Nephron progenitor cell (in vitro differentiated cells): ENCODE measurements around the gene ZNF839.

Source experiments
- DNase-seq: peaks from one replicate; pipeline ENCODE4 v3.0.0; 2021
- H3K27ac Mint-ChIP-seq: 2 replicates; pipeline ENCODE4 v1.8.0; 2021; ENCODE audit warnings: mild to moderate bottlenecking, moderate library complexity, mixed read lengths
- H3K27me3 Mint-ChIP-seq: 2 replicates; pipeline ENCODE4 v1.8.0; 2021; ENCODE audit warnings: mild to moderate bottlenecking, low read depth, mixed read lengths; ENCODE audit not compliant: poor library complexity
- H3K36me3 Mint-ChIP-seq: 2 replicates; pipeline ENCODE4 v1.8.0; 2021; ENCODE audit warnings: low read depth, mixed read lengths
- H3K4me1 Mint-ChIP-seq: 2 replicates; pipeline ENCODE4 v1.8.0; 2021; ENCODE audit warnings: mixed read lengths
- H3K4me3 Mint-ChIP-seq: 2 replicates; pipeline ENCODE4 v1.8.0; 2021; ENCODE audit warnings: mild to moderate bottlenecking, moderate library complexity, mixed read lengths
- H3K9me3 Mint-ChIP-seq: 2 replicates; pipeline ENCODE4 v1.8.0; 2021; ENCODE audit warnings: mild to moderate bottlenecking, moderate library complexity, mixed read lengths
- TF ChIP-seq, protein P1 (sequence below): fragments of 200-600 bp; sonication (generic); IDR thresholded peaks from 2 replicates; pipeline ENCODE4 v1.5.0; 2021; ENCODE audit warnings: antibody characterized with exemption

The ZNF839 gene

DNA sequence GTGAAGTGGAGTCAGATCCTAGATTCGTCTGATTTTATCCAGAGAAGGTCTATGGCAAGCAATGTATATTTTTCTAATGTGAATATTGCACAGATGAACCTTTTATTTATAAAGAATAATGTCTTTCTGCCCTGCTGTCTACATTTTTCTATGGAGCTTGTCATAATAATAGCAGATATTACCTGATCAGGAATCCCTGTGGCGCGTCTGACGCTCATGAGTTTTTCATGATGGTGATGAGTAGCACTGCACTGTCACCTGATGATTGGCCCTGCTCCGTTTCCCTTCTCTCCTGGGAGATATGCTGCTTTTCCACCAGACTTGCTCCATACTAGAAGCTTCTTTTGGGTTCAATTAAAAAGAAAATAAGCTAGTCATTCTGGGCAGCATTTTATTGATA, 22.7 kb downstream of the ZNF839 start:
- no peak for DNase-seq
- peaks cover 49% of the 10 kb centered on the region for H3K36me3 Mint-ChIP-seq
- H3K4me3 Mint-ChIP-seq, result no peak overlapping the region
- H3K27ac Mint-ChIP-seq, result no peak overlapping the region
- TF ChIP-seq, protein P1, sequence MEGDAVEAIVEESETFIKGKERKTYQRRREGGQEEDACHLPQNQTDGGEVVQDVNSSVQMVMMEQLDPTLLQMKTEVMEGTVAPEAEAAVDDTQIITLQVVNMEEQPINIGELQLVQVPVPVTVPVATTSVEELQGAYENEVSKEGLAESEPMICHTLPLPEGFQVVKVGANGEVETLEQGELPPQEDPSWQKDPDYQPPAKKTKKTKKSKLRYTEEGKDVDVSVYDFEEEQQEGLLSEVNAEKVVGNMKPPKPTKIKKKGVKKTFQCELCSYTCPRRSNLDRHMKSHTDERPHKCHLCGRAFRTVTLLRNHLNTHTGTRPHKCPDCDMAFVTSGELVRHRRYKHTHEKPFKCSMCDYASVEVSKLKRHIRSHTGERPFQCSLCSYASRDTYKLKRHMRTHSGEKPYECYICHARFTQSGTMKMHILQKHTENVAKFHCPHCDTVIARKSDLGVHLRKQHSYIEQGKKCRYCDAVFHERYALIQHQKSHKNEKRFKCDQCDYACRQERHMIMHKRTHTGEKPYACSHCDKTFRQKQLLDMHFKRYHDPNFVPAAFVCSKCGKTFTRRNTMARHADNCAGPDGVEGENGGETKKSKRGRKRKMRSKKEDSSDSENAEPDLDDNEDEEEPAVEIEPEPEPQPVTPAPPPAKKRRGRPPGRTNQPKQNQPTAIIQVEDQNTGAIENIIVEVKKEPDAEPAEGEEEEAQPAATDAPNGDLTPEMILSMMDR, result no peak
- no peaks in the 10 kb centered on the region for H3K9me3 Mint-ChIP-seq
- no peaks in the 10 kb centered on the region for H3K27me3 Mint-ChIP-seq
- H3K4me1 Mint-ChIP-seq, result no peaks in the 10 kb centered on the region

DNA sequence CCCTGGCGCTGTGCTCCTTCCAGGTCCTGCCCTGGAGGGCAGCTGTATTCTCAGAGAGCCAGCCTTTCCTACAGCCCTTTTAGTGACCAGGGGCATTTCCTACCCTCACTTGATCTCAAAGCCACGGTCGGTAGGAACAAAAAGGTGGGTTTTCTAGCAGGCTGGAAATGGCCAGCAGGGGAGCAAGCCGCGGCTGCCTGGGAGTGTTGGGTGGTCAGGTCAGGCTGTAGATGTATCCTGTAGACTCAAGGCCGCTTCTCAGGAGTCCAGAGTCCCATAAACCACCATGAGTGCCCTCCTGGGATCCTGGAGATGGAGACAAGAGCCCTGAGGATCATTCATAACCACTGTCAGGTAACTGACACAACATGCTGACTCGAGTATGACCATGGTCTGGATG, 24.5 kb downstream of the ZNF839 start:
- H3K4me1 Mint-ChIP-seq, result no peaks in the 10 kb centered on the region
- DNase-seq, result no peak
- H3K9me3 Mint-ChIP-seq, result no peaks in the 10 kb centered on the region
- no peak overlapping the region for H3K4me3 Mint-ChIP-seq
- H3K27me3 Mint-ChIP-seq, result no peaks in the 10 kb centered on the region
- H3K27ac Mint-ChIP-seq, result peak overlapping the region; percentile 70
- H3K36me3 Mint-ChIP-seq, result peaks cover 50% of the 10 kb centered on the region
- TF ChIP-seq, protein P1, result no peak

DNA sequence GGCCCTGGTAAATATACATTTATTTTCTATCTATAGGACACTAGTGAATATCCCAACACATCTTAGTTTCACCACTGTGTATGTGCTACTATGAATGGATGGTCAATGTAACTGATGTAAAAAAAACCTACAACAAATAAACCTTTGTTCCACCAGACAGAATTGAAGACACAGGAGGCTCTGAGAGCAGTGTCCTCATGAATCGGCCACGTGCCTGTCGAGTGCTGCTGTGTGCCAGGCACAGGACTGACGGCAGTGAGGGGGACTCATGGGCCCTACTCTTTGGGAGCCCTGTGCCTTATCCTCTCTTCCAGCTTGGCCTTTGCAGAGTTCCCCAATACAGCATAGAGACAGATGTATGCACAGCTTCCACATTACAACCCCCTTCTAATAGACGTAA, 24.9 kb downstream of the ZNF839 start:
- Mint-ChIP-seq H3K4me1 (no peaks in the 10 kb centered on the region), H3K9me3 (no peaks in the 10 kb centered on the region), H3K4me3 (no peak overlapping the region), H3K36me3 (peaks cover 54% of the 10 kb centered on the region), H3K27me3 (no peaks in the 10 kb centered on the region), H3K27ac (peak overlapping the region; percentile 70)
- TF ChIP-seq, protein P1, result no peak
- no peak for DNase-seq

DNA sequence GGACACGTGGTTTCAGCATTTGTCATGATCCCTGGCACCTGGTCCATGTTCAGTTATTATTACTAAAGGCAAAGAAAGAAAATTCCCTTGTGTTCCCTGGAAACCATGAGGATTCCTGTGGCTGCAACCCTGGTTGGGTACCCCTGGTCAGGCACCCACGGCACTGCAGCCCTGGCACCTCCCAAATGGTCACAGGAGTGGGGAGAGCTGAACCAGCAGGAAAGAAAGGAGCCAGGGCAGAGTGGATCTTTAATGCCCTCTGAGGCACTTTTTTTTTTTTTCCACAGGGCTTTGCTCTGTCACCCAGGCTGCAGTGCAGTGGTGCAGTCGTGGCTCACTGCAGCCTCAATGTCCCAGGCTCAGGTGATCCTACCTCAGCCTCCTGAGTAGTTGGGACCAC, 25.7 kb downstream of the ZNF839 start:
- H3K4me3 Mint-ChIP-seq, result no peak overlapping the region
- H3K9me3 Mint-ChIP-seq, result no peaks in the 10 kb centered on the region
- H3K27me3 Mint-ChIP-seq, result no peaks in the 10 kb centered on the region
- H3K4me1 Mint-ChIP-seq, result no peaks in the 10 kb centered on the region
- TF ChIP-seq, protein P1, result no peak
- no peak for DNase-seq
- H3K27ac Mint-ChIP-seq, result no peak overlapping the region
- peaks cover 61% of the 10 kb centered on the region for H3K36me3 Mint-ChIP-seq

DNA sequence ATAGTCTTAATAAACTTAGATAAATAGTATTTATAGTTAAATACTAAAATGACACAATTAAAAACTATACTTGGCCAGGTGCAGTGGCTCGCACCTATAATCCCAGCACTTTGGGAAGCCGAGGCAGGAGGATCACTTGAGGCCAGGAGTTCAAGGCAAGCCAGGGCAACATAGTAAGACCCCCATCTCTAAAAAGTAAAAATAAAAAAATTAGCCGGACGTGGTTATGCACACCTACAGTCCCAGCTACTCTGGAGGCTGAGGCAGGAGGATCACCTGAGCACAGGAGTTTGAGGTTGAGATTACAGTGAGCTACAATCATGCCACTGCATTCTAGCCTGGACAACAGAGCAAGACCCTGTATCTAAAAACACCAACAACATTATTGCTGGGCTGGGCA, 27.1 kb downstream of the ZNF839 start:
- H3K27ac Mint-ChIP-seq, result no peak overlapping the region
- H3K9me3 Mint-ChIP-seq, result no peaks in the 10 kb centered on the region
- peaks cover 4% of the 10 kb centered on the region for H3K27me3 Mint-ChIP-seq
- no peak overlapping the region for H3K4me3 Mint-ChIP-seq
- no peaks in the 10 kb centered on the region for H3K4me1 Mint-ChIP-seq
- no peak for DNase-seq
- H3K36me3 Mint-ChIP-seq, result peaks cover 63% of the 10 kb centered on the region
- TF ChIP-seq, protein P1, result no peak

DNA sequence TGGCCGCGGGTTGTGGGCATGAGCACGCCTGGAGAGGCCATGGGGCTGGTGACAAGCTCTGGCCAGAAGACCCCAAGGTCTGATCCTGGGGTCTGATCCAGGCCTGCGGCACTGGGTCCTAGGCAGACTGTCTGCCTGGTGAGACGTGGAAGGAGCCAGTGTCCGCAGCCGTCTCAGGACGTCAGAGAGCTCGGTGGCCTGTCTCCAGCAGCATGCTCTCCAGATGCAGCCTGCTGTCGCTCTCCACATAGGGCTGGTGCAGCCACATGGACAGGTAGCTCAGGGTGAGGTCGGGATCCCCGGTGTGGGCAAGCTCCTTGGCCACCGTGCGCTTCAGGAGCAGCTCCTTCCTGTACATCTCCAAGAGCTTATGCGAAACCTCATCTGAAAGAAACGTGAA, 28.8 kb downstream of the ZNF839 start:
- Mint-ChIP-seq H3K9me3 (no peaks in the 10 kb centered on the region), H3K27ac (peak overlapping the region; percentile 47), H3K4me1 (no peaks in the 10 kb centered on the region), H3K27me3 (peaks cover 4% of the 10 kb centered on the region), H3K36me3 (peaks cover 61% of the 10 kb centered on the region), H3K4me3 (no peak overlapping the region)
- no peak for DNase-seq
- TF ChIP-seq, protein P1, result no peak
